C4-2B (cell line): Measurements from ENCODE around the gene DPYSL3.

Source experiments
- H3K27ac ChIP-seq: fragments of 450-650 bp; 2 replicates; pipeline ENCODE4 v1.5.1; 2017
- ZFX ChIP-seq: fragments of 450-650 bp; IDR thresholded peaks from 2 replicates; pipeline ENCODE4 v1.6.1; 2017
- TF ChIP-seq, protein P1 (sequence below): fragments of 450-650 bp; conservative IDR thresholded peaks from 2 replicates; pipeline ENCODE4 v1.5.1; 2017; ENCODE audit warnings: mild to moderate bottlenecking

DPYSL3 gene

GRCh38 chr5:147490989-147491388 is 18.9 kb downstream of the DPYSL3 start:
- no peak for TF ChIP-seq ZFX
- TF ChIP-seq, protein P1, sequence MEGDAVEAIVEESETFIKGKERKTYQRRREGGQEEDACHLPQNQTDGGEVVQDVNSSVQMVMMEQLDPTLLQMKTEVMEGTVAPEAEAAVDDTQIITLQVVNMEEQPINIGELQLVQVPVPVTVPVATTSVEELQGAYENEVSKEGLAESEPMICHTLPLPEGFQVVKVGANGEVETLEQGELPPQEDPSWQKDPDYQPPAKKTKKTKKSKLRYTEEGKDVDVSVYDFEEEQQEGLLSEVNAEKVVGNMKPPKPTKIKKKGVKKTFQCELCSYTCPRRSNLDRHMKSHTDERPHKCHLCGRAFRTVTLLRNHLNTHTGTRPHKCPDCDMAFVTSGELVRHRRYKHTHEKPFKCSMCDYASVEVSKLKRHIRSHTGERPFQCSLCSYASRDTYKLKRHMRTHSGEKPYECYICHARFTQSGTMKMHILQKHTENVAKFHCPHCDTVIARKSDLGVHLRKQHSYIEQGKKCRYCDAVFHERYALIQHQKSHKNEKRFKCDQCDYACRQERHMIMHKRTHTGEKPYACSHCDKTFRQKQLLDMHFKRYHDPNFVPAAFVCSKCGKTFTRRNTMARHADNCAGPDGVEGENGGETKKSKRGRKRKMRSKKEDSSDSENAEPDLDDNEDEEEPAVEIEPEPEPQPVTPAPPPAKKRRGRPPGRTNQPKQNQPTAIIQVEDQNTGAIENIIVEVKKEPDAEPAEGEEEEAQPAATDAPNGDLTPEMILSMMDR: no peak
- H3K27ac ChIP-seq: no peak overlapping the region

GRCh38 chr5:147487031-147487750 is 22.7 kb downstream of the DPYSL3 start:
- H3K27ac ChIP-seq: no peak overlapping the region
- TF ChIP-seq, protein P1: no peak
- no peak for TF ChIP-seq ZFX

DNA sequence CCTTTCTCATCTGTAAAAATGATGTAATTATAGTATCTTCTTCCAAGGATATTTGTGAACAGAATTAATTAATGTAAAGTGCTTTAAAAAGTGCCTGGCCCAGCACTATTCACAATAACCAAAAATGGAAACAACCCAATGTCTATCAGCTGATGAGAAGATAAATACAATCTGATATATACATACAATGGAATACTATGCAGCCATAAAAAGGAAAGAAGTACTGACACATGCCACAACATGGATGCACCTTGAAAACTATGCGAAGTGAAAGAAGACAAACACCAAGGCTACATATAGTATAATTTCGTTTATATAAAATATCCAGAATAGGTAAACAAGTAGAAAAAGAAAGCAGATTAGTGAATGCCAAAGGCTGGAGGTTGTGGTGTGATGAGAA is 24.1 kb downstream of the DPYSL3 start:
- no peak overlapping the region for H3K27ac ChIP-seq
- no peak for TF ChIP-seq ZFX
- TF ChIP-seq, protein P1: no peak

DNA sequence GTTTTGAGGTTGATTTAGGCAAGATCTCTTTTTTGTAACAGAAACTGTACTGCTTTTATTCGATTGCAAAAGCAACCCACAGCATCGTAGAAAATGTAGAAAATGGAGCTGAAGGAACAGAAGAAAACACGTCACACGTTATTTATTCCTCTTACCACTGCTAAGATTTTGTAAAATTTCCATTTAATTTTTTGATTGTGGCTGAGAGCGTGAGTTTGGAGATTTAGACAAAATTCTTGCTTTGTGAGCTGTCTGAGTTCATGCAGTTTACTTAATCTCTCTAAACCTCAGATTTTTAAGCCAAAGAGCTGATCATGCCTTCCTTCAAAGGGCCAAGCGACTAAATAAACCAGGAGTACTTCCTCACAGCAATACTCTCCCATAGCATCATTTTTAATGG is 24.8 kb downstream of the DPYSL3 start:
- no peak for TF ChIP-seq ZFX
- TF ChIP-seq, protein P1: no peak
- no peak overlapping the region for H3K27ac ChIP-seq

DNA sequence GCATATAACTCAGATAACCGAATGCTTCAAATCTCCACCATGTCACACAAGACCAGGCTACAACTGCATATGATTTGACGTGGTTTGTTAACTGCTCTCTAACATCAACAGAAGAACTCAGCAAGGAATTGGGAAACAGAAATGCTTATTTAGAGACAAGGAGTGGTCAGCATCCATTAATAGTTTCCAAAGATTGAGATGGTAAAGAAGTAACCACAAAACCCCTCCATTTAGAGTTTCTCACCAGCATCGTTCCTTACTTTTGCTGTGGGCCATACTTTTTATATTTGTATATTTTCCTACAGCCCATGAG is 25.2 kb downstream of the DPYSL3 start:
- no peak overlapping the region for H3K27ac ChIP-seq
- TF ChIP-seq, protein P1: no peak
- TF ChIP-seq ZFX: no peak

DNA sequence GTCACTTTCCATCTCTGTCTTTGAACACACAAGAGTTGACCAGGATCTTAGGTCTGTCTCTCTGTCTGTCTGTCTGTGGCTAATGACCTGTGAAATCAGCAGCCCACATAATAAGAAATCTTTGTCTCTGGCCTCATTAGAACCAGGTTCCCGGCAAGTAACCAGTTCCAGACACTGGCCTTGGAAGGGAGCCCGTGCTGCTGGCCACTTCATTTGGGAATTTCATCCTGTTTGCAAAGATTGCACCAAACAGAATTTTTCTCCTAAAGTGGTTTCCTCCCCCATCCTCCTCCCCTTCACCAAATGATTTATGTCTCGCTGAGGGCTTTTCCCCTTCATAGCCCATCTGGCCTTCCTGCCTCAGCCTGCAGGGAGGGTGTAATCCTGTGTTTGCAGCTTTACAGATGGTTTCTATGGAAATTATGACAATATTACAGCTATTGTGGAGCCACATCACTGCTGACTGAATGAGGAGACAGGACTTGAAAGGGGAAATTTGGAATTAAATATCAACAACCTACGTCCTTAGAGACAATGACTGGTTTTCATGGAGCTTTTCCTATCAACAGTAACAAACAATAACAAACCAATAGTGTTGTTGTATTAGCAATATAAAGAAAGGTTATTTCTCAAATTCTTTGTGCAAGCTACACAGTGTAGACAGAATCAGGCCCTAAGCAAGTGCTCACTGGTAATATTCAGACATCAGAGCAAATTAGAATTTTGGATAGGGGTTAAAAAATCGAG is 25.7 kb downstream of the DPYSL3 start:
- no peak for TF ChIP-seq ZFX
- TF ChIP-seq, protein P1: no peak
- H3K27ac ChIP-seq: no peak overlapping the region

- TF ChIP-seq, protein P1: no peak
- TF ChIP-seq ZFX: no peak
- H3K27ac ChIP-seq: no peak overlapping the region
Measured at GRCh38 chr5:147483188-147483790, 26.6 kb downstream of the DPYSL3 start.
